GM19193 (cell line): ENCODE results near the gene SLC36A2.

Experiments
- POLR2A ChIP-seq: IDR thresholded peaks from 4 replicates; pipeline ENCODE4 v1.6.1; 2011; ENCODE audit not compliant: insufficient read depth, insufficient read length; ENCODE audit errors: extremely low read depth

SLC36A2 gene

GRCh38 chr5:151275803-151276202 is 71.6 kb downstream of the SLC36A2 start:
- no peak for TF ChIP-seq POLR2A

GRCh38 chr5:151274666-151275065 is 72.7 kb downstream of the SLC36A2 start:
- no peak for TF ChIP-seq POLR2A

GRCh38 chr5:151271336-151271735 is 76.0 kb downstream of the SLC36A2 start:
- no peak for TF ChIP-seq POLR2A

GRCh38 chr5:151270599-151270998 is 76.8 kb downstream of the SLC36A2 start:
- no peak for TF ChIP-seq POLR2A

- no peak for TF ChIP-seq POLR2A
Measured at GRCh38 chr5:151267491-151268260, 79.7 kb downstream of the SLC36A2 start.
